ENCODE results near the gene HSBP1L1.

HSBP1L1 gene

GRCh38 chr18:79961527-79962291, 2.7 kb upstream of the HSBP1L1 start:
- Histone ChIP-seq H3K18ac (ENCODE audit: low read depth in 1 of 2, low read length in 2 of 2) (peak overlapping the region; percentile 44 to 61), H3K9ac (ENCODE audit: low read length) (no peak overlapping the region), H3K79me1 (replicated peaks; ENCODE audit: low read length, poor library complexity, severe bottlenecking) (peaks cover 4% of the 10 kb centered on the region), H4K8ac (ENCODE audit: low read length) (peak overlapping the region; percentile 66), H3K4me2 (ENCODE audit: low read length, poor library complexity, severe bottlenecking) (no peak overlapping the region), H3K36me3 (ENCODE audit: control insufficient read depth in 1 of 2, insufficient read depth in 2 of 2, low read depth in 1 of 2, low read length in 2 of 2) (no peaks in the 10 kb centered on the region), H3K9me3 (ENCODE audit: control insufficient read depth, low read length) (no peaks in the 10 kb centered on the region), H2AK5ac (ENCODE audit: low read length, severe bottlenecking) (no peak overlapping the region), H3K4ac (ENCODE audit: low read depth in 1 of 2, low read length in 2 of 2) (peak overlapping the region in 1 of 2 experiments; percentile 56), H3K23ac (ENCODE audit: low read length in 2 of 2) (no peak overlapping the region), H4K91ac (ENCODE audit: low read length) (peak overlapping the region; percentile 45), H2BK12ac (ENCODE audit: low read length in 2 of 2) (peak overlapping the region in 1 of 2 experiments; percentile 46), H3K27ac (ENCODE audit: low read length, poor library complexity, severe bottlenecking) (no peak overlapping the region), H2BK5ac (ENCODE audit: low read depth, low read length, poor library complexity, severe bottlenecking) (no peak overlapping the region), H3K27me3 (ENCODE audit: control insufficient read depth in 1 of 2, insufficient read depth in 1 of 2, low read length in 2 of 2) (no peaks in the 10 kb centered on the region), H2BK120ac (ENCODE audit: low read depth, low read length) (no peak overlapping the region), H3K4me3 (ENCODE audit: insufficient read depth in 1 of 2, low read depth in 1 of 2, low read length in 2 of 2) (no peak overlapping the region), H2BK15ac (ENCODE audit: low read depth, poor library complexity, severe bottlenecking) (no peak overlapping the region), H3K14ac (ENCODE audit: low read length in 2 of 2) (no peak overlapping the region), H2AFZ (ENCODE audit: low read depth, low read length) (no peak overlapping the region), H3K4me1 (ENCODE audit: control insufficient read depth, insufficient read depth, low read depth, low read length) (peaks cover 19% of the 10 kb centered on the region)
- WGBS = 74% methylated on average over 29 of the region's 29 CpGs
- no peak for DNase-seq

- Histone ChIP-seq H3K23ac (ENCODE audit: low read length in 2 of 2) (no peak overlapping the region), H3K4me1 (ENCODE audit: control insufficient read depth, insufficient read depth, low read depth, low read length) (peaks cover 19% of the 10 kb centered on the region), H3K79me1 (replicated peaks; ENCODE audit: low read length, poor library complexity, severe bottlenecking) (peaks cover 4% of the 10 kb centered on the region), H2BK15ac (ENCODE audit: low read depth, poor library complexity, severe bottlenecking) (peak overlapping the region; percentile 12), H3K9ac (ENCODE audit: low read length) (no peak overlapping the region), H3K4me3 (ENCODE audit: insufficient read depth in 1 of 2, low read depth in 1 of 2, low read length in 2 of 2) (no peak overlapping the region), H3K27me3 (ENCODE audit: control insufficient read depth in 1 of 2, insufficient read depth in 1 of 2, low read length in 2 of 2) (no peaks in the 10 kb centered on the region), H2AFZ (ENCODE audit: low read depth, low read length) (no peak overlapping the region), H4K8ac (ENCODE audit: low read length) (peak overlapping the region; percentile 66), H2AK5ac (ENCODE audit: low read length, severe bottlenecking) (no peak overlapping the region), H3K4ac (ENCODE audit: low read depth in 1 of 2, low read length in 2 of 2) (peak overlapping the region in 1 of 2 experiments; percentile 56), H3K18ac (ENCODE audit: low read depth in 1 of 2, low read length in 2 of 2) (peak overlapping the region in 1 of 2 experiments; percentile 61), H3K36me3 (ENCODE audit: control insufficient read depth in 1 of 2, insufficient read depth in 2 of 2, low read depth in 1 of 2, low read length in 2 of 2) (peaks cover 0 to 3% of the 10 kb centered on the region in 2 experiments), H3K27ac (ENCODE audit: low read length, poor library complexity, severe bottlenecking) (no peak overlapping the region), H2BK120ac (ENCODE audit: low read depth, low read length) (no peak overlapping the region), H3K9me3 (ENCODE audit: control insufficient read depth, low read length) (no peaks in the 10 kb centered on the region), H3K4me2 (ENCODE audit: low read length, poor library complexity, severe bottlenecking) (no peak overlapping the region), H4K91ac (ENCODE audit: low read length) (peak overlapping the region; percentile 62), H3K14ac (ENCODE audit: low read length in 2 of 2) (no peak overlapping the region), H2BK12ac (ENCODE audit: low read length in 2 of 2) (peak overlapping the region in 1 of 2 experiments; percentile 48), H2BK5ac (ENCODE audit: low read depth, low read length, poor library complexity, severe bottlenecking) (no peak overlapping the region)
- DNase-seq = no peak
- WGBS = 77% methylated on average over 7 of the region's 10 CpGs
Observed at GRCh38 chr18:79962311-79962710, 2.1 kb upstream of the HSBP1L1 start.

GRCh38 chr18:79962835-79963657, 1.4 kb upstream of the HSBP1L1 start:
- WGBS = 90% methylated on average over 26 of the region's 30 CpGs
- Histone ChIP-seq H3K4me1 (ENCODE audit: control insufficient read depth, insufficient read depth, low read depth, low read length) (peaks cover 19% of the 10 kb centered on the region), H4K8ac (ENCODE audit: low read length) (no peak overlapping the region), H3K4me3 (ENCODE audit: insufficient read depth in 1 of 2, low read depth in 1 of 2, low read length in 2 of 2) (no peak overlapping the region), H3K14ac (ENCODE audit: low read length in 2 of 2) (no peak overlapping the region), H3K27me3 (ENCODE audit: control insufficient read depth in 1 of 2, insufficient read depth in 1 of 2, low read length in 2 of 2) (no peaks in the 10 kb centered on the region), H3K4me2 (ENCODE audit: low read length, poor library complexity, severe bottlenecking) (no peak overlapping the region), H2BK12ac (ENCODE audit: low read length in 2 of 2) (peak overlapping the region in 1 of 2 experiments; percentile 31), H2AK5ac (ENCODE audit: low read length, severe bottlenecking) (no peak overlapping the region), H2AFZ (ENCODE audit: low read depth, low read length) (no peak overlapping the region), H3K79me1 (replicated peaks; ENCODE audit: low read length, poor library complexity, severe bottlenecking) (peaks cover 6% of the 10 kb centered on the region), H3K4ac (ENCODE audit: low read depth in 1 of 2, low read length in 2 of 2) (no peak overlapping the region), H4K91ac (ENCODE audit: low read length) (no peak overlapping the region), H2BK5ac (ENCODE audit: low read depth, low read length, poor library complexity, severe bottlenecking) (no peak overlapping the region), H3K27ac (ENCODE audit: low read length, poor library complexity, severe bottlenecking) (no peak overlapping the region), H3K36me3 (ENCODE audit: control insufficient read depth in 1 of 2, insufficient read depth in 2 of 2, low read depth in 1 of 2, low read length in 2 of 2) (peaks cover 3 to 11% of the 10 kb centered on the region in 2 experiments), H2BK120ac (ENCODE audit: low read depth, low read length) (no peak overlapping the region), H3K9me3 (ENCODE audit: control insufficient read depth, low read length) (no peaks in the 10 kb centered on the region), H3K9ac (ENCODE audit: low read length) (no peak overlapping the region), H3K23ac (ENCODE audit: low read length in 2 of 2) (no peak overlapping the region), H3K18ac (ENCODE audit: low read depth in 1 of 2, low read length in 2 of 2) (no peak overlapping the region), H2BK15ac (ENCODE audit: low read depth, poor library complexity, severe bottlenecking) (no peak overlapping the region)
- no peak for DNase-seq
